HEK293 (cell line): ENCODE measurements around the gene EXOSC2.

Source experiments
- PRDM10 ChIP-seq: fragments of 450-650 bp; formaldehyde crosslinking; IDR thresholded peaks from 2 replicates; pipeline ENCODE4 v1.5.1; 2016; ENCODE audit warnings: missing biosample characterization, missing genetic modification characterization
- ZNF121 ChIP-seq: fragments of 450-650 bp; formaldehyde crosslinking; IDR thresholded peaks from 2 replicates; pipeline ENCODE4 v1.5.1; 2016; ENCODE audit warnings: missing biosample characterization, missing genetic modification characterization

GRCh38 chr9:130681769-130682420 is 11.7 kb upstream of the EXOSC2 start:
- TF ChIP-seq PRDM10 (tag by site-specific recombination) (no peak), ZNF121 (tag by site-specific recombination) (no peak)
